Keratinocyte (primary cell): Measurements from ENCODE around the gene PPP1R3C. TPM values are rescaled to one million over a fixed set of nuclear protein-coding genes. Genes with fewer than 3 reads are reported as not detected.

ENCODE experiments used
- DNase-seq: peaks from one replicate; pipeline ENCODE4 v3.0.0-alpha.2; 2011; ENCODE audit warnings: low read depth, missing footprints, low spot score
- FAIRE-seq: peaks from 2 replicates; lab custom pipeline; 2011; peaks lifted over from hg19 to GRCh38; lab: Jason Lieb, UNC
- H2AFZ ChIP-seq: 2 replicates; pipeline ENCODE4 v1.6.0; 2012; ENCODE audit warnings: low read length, control low read depth, inconsistent platforms; ENCODE audit not compliant: control insufficient read depth
- H3K27ac ChIP-seq: 2 replicates; pipeline ENCODE4 v1.5.1; 2011; ENCODE audit warnings: low read length; ENCODE audit not compliant: control insufficient read depth, insufficient read depth
- H3K27me3 ChIP-seq: 3 replicates; pipeline ENCODE4 v1.6.0; 2011; ENCODE audit warnings: low read length; ENCODE audit not compliant: control insufficient read depth, insufficient read depth; ENCODE audit errors: extremely low read depth
- H3K36me3 ChIP-seq, 2 experiments: 2 replicates in 1 of 2; 3 replicates in 1 of 2; pipeline ENCODE4 v1.5.1; 2011; ENCODE audit warnings: low read length in 2 of 2, mild to moderate bottlenecking in 1 of 2; ENCODE audit not compliant: control insufficient read depth in 2 of 2, insufficient read depth in 2 of 2; ENCODE audit errors: extremely low read depth in 1 of 2
- H3K4me1 ChIP-seq: 3 replicates; pipeline ENCODE4 v1.5.1; 2011; ENCODE audit warnings: low read length; ENCODE audit not compliant: control insufficient read depth, insufficient read depth; ENCODE audit errors: extremely low read depth
- H3K4me2 ChIP-seq: 3 replicates; pipeline ENCODE4 v1.6.0; 2011; ENCODE audit warnings: low read depth, low read length; ENCODE audit not compliant: control insufficient read depth, insufficient read depth; ENCODE audit errors: extremely low read depth
- H3K4me3 ChIP-seq, 3 experiments: fragments of 200-600 bp in 1 of 3; sonication (generic) in 1 of 3; 2 replicates in 2 of 3; 3 replicates in 1 of 3; pipeline ENCODE4 v1.5.1; 2011 to 2016; ENCODE audit warnings: low read length in 3 of 3, mild to moderate bottlenecking in 3 of 3, control low read depth in 2 of 3, inconsistent platforms in 1 of 3, low read depth in 1 of 3, mixed read lengths in 1 of 3, mixed run types in 1 of 3, moderate library complexity in 1 of 3; ENCODE audit not compliant: control insufficient read depth in 2 of 3, insufficient read depth in 2 of 3; ENCODE audit errors: extremely low read depth in 1 of 3
- H3K79me2 ChIP-seq: 2 replicates; pipeline ENCODE4 v1.6.0; 2012; ENCODE audit warnings: low read length; ENCODE audit not compliant: control insufficient read depth, insufficient read depth
- H3K9ac ChIP-seq: 3 replicates; pipeline ENCODE4 v1.6.0; 2011; ENCODE audit warnings: low read length; ENCODE audit not compliant: control insufficient read depth, insufficient read depth; ENCODE audit errors: extremely low read depth
- H3K9me1 ChIP-seq: 3 replicates; pipeline ENCODE4 v1.6.0; 2011; ENCODE audit warnings: low read length; ENCODE audit not compliant: control insufficient read depth, insufficient read depth; ENCODE audit errors: extremely low read depth
- H3K9me3 ChIP-seq: 2 replicates; pipeline ENCODE4 v1.5.1; 2012; ENCODE audit warnings: low read depth, low read length; ENCODE audit not compliant: control insufficient read depth
- H4K20me1 ChIP-seq: 3 replicates; pipeline ENCODE4 v1.6.0; 2011; ENCODE audit warnings: low read length; ENCODE audit not compliant: control insufficient read depth, insufficient read depth; ENCODE audit errors: extremely low read depth
- EZH2 ChIP-seq: IDR thresholded peaks from one replicate; pipeline ENCODE4 v1.6.1; 2012; ENCODE audit warnings: inconsistent platforms, mild to moderate bottlenecking, low read length, moderate library complexity
- dilution Hi-C: fragments of 300-500 bp; cut with MboI; formaldehyde crosslinking; loops from one replicate; pipeline ENCODE4 v1.7.0; 2020; ENCODE audit warnings: low sequenced_read_pairs; ENCODE audit not compliant: extremely low pct_ligation_motif_present
- polyA plus RNA-seq, 5 experiments: library from polyadenylated mRNA; depleted of rRNA in 3 of 5; stranded (reverse) in 3 of 5; stranded (forward) in 1 of 5; unstranded in 1 of 5; fragments of >200 nt; gene quantifications; 1 replicate in 1 of 5; 2 replicates in 3 of 5; 3 replicates in 1 of 5; pipeline versions ENCODE4 v1.2.1 to v1.2.3, GENCODE V29; 2011 to 2012; ENCODE audit warnings: missing spikeins in 2 of 5, low read depth in 1 of 5, low replicate concordance in 1 of 5
- TF ChIP-seq, protein P1 (sequence below), 3 experiments: IDR thresholded peaks in 1 of 3; conservative IDR thresholded peaks in 1 of 3; optimal IDR thresholded peaks in 1 of 3; 2 replicates in 2 of 3; 3 replicates in 1 of 3; pipeline versions ENCODE3 to v1.5.1; 2011; ENCODE audit warnings: low read length in 3 of 3, mild to moderate bottlenecking in 3 of 3, moderate library complexity in 2 of 3, control low read depth in 1 of 3, inconsistent platforms in 1 of 3; ENCODE audit not compliant: insufficient read depth in 2 of 3; ENCODE audit errors: extremely low read depth in 1 of 3

PPP1R3C gene
- polyA plus RNA-seq, 1 donor (not counting 4 experiments of a cell fraction or from before 2014, with no cell fraction given): 7.3 TPM

DNA sequence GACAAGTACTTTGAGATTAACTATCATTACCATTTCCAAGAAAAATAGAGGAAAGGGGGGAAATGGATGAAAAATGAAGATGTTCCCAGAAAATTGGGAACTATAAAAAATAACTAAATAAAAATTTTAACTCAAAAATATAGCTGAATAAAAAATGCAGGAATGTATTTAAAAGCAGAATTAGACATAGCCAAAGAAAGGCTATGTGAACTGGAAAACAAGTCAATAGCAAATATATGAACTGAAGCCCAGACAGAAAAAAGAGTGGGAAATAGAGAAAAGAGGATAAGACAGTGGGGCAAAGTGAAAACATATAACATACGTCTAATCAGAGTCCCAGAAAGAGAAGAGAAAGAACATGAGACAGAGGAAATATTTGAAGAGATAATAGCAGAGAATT is 10.3 kb downstream of the PPP1R3C start:
- dilution Hi-C loops: no loop called here
- Histone ChIP-seq H3K4me3 (no peak overlapping the region), H4K20me1 (no peaks in the 10 kb centered on the region), H3K9me1 (no peaks in the 10 kb centered on the region), H2AFZ (no peak overlapping the region), H3K9ac (no peak overlapping the region), H3K27me3 (no peaks in the 10 kb centered on the region), H3K27ac (no peak overlapping the region), H3K79me2 (no peaks in the 10 kb centered on the region), H3K4me1 (peaks cover 1% of the 10 kb centered on the region), H3K36me3 (no peaks in the 10 kb centered on the region), H3K4me2 (no peak overlapping the region), H3K9me3 (no peaks in the 10 kb centered on the region)
- FAIRE-seq: no peak
- TF ChIP-seq, protein P1, sequence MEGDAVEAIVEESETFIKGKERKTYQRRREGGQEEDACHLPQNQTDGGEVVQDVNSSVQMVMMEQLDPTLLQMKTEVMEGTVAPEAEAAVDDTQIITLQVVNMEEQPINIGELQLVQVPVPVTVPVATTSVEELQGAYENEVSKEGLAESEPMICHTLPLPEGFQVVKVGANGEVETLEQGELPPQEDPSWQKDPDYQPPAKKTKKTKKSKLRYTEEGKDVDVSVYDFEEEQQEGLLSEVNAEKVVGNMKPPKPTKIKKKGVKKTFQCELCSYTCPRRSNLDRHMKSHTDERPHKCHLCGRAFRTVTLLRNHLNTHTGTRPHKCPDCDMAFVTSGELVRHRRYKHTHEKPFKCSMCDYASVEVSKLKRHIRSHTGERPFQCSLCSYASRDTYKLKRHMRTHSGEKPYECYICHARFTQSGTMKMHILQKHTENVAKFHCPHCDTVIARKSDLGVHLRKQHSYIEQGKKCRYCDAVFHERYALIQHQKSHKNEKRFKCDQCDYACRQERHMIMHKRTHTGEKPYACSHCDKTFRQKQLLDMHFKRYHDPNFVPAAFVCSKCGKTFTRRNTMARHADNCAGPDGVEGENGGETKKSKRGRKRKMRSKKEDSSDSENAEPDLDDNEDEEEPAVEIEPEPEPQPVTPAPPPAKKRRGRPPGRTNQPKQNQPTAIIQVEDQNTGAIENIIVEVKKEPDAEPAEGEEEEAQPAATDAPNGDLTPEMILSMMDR (optimal IDR thresholded peaks at IDR 0.05 in 1 of 3, IDR thresholded peaks at IDR 0.05 in 1 of 3, conservative IDR thresholded peaks at IDR 0.05 in 1 of 3; ENCODE audit: extremely low read depth in 1 of 3, insufficient read depth in 2 of 3, low read length in 3 of 3): no peak
- TF ChIP-seq EZH2: no peak
- DNase-seq: no peak

DNA sequence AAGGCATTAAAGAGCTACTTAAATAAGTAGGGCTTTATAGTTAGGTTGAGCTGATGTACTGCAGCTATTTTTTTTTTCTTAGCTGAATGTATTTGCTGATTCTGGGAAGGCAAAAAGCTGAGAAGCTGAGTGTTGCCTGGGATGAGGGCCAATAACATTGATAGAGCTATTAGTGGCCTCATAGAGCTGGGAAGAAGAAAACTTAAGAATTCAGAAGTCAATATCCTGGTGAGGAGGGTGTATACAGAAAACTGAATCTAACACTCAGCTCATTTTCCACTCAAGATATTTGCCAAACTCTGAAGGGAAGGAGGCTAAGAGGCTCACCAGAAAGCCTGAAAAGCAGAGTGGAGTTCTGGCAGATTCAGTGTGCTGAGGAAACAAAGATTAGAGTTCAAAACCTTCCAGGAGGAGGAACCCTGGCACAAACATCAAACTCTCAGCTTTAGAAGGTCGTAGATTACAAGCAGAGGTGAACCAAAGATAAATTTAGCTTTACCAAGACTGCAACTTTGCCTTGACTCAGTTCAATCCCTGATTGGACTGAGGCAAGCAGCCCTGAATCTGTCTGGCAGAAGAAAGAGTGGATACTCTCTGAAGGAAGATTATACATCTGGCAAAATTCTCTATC is 11.3 kb downstream of the PPP1R3C start:
- dilution Hi-C loops: no loop called here
- Histone ChIP-seq H2AFZ (no peak overlapping the region), H3K27ac (no peak overlapping the region), H3K9me1 (no peaks in the 10 kb centered on the region), H3K79me2 (no peaks in the 10 kb centered on the region), H3K4me3 (no peak overlapping the region), H3K36me3 (no peaks in the 10 kb centered on the region), H3K9ac (no peak overlapping the region), H4K20me1 (no peaks in the 10 kb centered on the region), H3K4me1 (peaks cover 9% of the 10 kb centered on the region), H3K4me2 (no peak overlapping the region), H3K27me3 (no peaks in the 10 kb centered on the region), H3K9me3 (no peaks in the 10 kb centered on the region)
- no peak for TF ChIP-seq EZH2
- TF ChIP-seq, protein P1 (optimal IDR thresholded peaks at IDR 0.05 in 1 of 3, IDR thresholded peaks at IDR 0.05 in 1 of 3, conservative IDR thresholded peaks at IDR 0.05 in 1 of 3; ENCODE audit: extremely low read depth in 1 of 3, insufficient read depth in 2 of 3, low read length in 3 of 3): no peak
- no peak for FAIRE-seq
- no peak for DNase-seq
